Kidney (tissue), 14 donors: ENCODE data around the gene TENT4A. TPM values are rescaled to one million over a fixed set of nuclear protein-coding genes. Genes with fewer than 3 reads are reported as not detected.

ENCODE experiments used
- DNase-seq, 5 donors: peaks; one replicate each; pipeline ENCODE4 v3.0.0-alpha.2; 2013 to 2020
- FAIRE-seq: peaks from 2 replicates; lab custom pipeline; 2012; peaks lifted over from hg19 to GRCh38; lab: Jason Lieb, UNC
- H3K27ac ChIP-seq, 2 donors: one replicate each; pipeline ENCODE4 v1.7.0; 2013; ENCODE audit warnings: low read depth in 2 of 2, low read length in 2 of 2, inconsistent platforms in 1 of 2
- H3K27me3 ChIP-seq: one replicate; pipeline ENCODE4 v1.7.1; 2013; ENCODE audit warnings: low read length, inconsistent platforms; ENCODE audit not compliant: control insufficient read depth, insufficient read depth
- H3K36me3 ChIP-seq, 3 donors: one replicate each; pipeline versions ENCODE4 v1.7.0 to v1.7.1; 2013; ENCODE audit warnings: low read length in 3 of 3, control low read depth in 1 of 3, inconsistent platforms in 1 of 3; ENCODE audit not compliant: insufficient read depth in 3 of 3, control insufficient read depth in 2 of 3
- H3K4me1 ChIP-seq, 3 donors: one replicate each; pipeline versions ENCODE4 v1.7.0 to v1.7.1; 2013; ENCODE audit warnings: low read length in 3 of 3, inconsistent platforms in 1 of 3, low read depth in 1 of 3; ENCODE audit not compliant: control insufficient read depth in 2 of 3, insufficient read depth in 2 of 3
- H3K4me3 ChIP-seq, 3 donors: one replicate each; pipeline versions ENCODE4 v1.7.0 to v1.8.1; 2013; ENCODE audit warnings: low read length in 3 of 3, control low read depth in 1 of 3, inconsistent platforms in 1 of 3
- H3K9ac ChIP-seq, 3 donors: one replicate each; pipeline versions ENCODE4 v1.7.0 to v1.7.1; 2013; ENCODE audit warnings: low read length in 3 of 3, control low read depth in 1 of 3, inconsistent platforms in 1 of 3
- H3K9me3 ChIP-seq, 3 donors: one replicate each; pipeline versions ENCODE4 v1.7.0 to v1.7.1; 2013; ENCODE audit warnings: low read length in 3 of 3, control low read depth in 1 of 3, inconsistent platforms in 1 of 3; ENCODE audit not compliant: control insufficient read depth in 2 of 3, insufficient read depth in 1 of 3
- CTCF ChIP-seq: IDR thresholded peaks from 3 replicates; pipeline ENCODE4 v1.5.1; 2012; ENCODE audit warnings: mild to moderate bottlenecking, moderate library complexity, borderline replicate concordance; ENCODE audit not compliant: insufficient read depth; ENCODE audit errors: extremely low read depth
- intact Hi-C: fragments of 100-400 bp; cut with DNase I; formaldehyde crosslinking; loops from one replicate; pipeline ENCODE4 v1.11.1; 2022
- polyA plus RNA-seq: library from polyadenylated mRNA; stranded (reverse); fragments of 350-450 nt; fragmentation: Illumina TruSeq; extraction: RNeasy Lipid Tissue Mini Kit (QIAGEN cat#74804); gene quantifications from one replicate; pipeline ENCODE4 v1.2.3, GENCODE V29; 2014; ENCODE audit warnings: low read depth, low replicate concordance; ENCODE audit not compliant: insufficient read depth
- total RNA-seq: library from RNA; stranded (reverse); fragmentation: NEBNext Ultra II Directional; extraction: Animal tissue kit (Norgen Biotek cat#: 25700); gene quantifications from one replicate; pipeline ENCODE4 v1.2.1, GENCODE V29; 2021
- donor health status: control.
- donor health status: control.
- donor health status: control.
- donor health status: control.
- donor health status: control.
- donor health status: DM: yes; HTN: yes; CAD: no.
- donor health status: Normal renal cell carcinoma (clear cell type).

TENT4A gene
- total and polyA plus RNA-seq, 2 donors from 2014 or later, result 4.8 to 22.8 TPM

- no peak for DNase-seq
- H3K27ac ChIP-seq, result no peak overlapping the region
- intact Hi-C loops, result no loop called here
- H3K4me3 ChIP-seq, result no peak overlapping the region
- peaks cover 0 to 4% (median 0%) of the 10 kb centered on the region in 3 donors for H3K36me3 ChIP-seq
- no peak overlapping the region for H3K9ac ChIP-seq
- no peak for TF ChIP-seq CTCF
- H3K9me3 ChIP-seq, result no peaks in the 10 kb centered on the region
- H3K27me3 ChIP-seq, result no peaks in the 10 kb centered on the region
- FAIRE-seq, result no peak
- H3K4me1 ChIP-seq, result peaks cover 0 to 13% (median 12%) of the 10 kb centered on the region in 3 donors
Observed at GRCh38 chr5:6762116-6762515, 48.9 kb downstream of the TENT4A start.

GRCh38 chr5:6762697-6763096, 49.5 kb downstream of the TENT4A start:
- intact Hi-C loops, result no loop called here
- DNase-seq, result no peak
- Histone ChIP-seq H3K27ac (no peak overlapping the region), H3K9me3 (no peaks in the 10 kb centered on the region), H3K9ac (no peak overlapping the region), H3K27me3 (no peaks in the 10 kb centered on the region), H3K36me3 (no peaks in the 10 kb centered on the region), H3K4me1 (peaks cover 0 to 13% (median 12%) of the 10 kb centered on the region in 3 donors), H3K4me3 (no peak overlapping the region)
- TF ChIP-seq CTCF, result no peak
- no peak for FAIRE-seq

- H3K4me1 ChIP-seq, result peaks cover 0 to 13% (median 12%) of the 10 kb centered on the region in 3 donors
- no peaks in the 10 kb centered on the region for H3K9me3 ChIP-seq
- FAIRE-seq (no peak), DNase-seq (no peak)
- no peak for TF ChIP-seq CTCF
- intact Hi-C loops, result no loop called here
- no peak overlapping the region for H3K9ac ChIP-seq
- H3K36me3 ChIP-seq, result no peaks in the 10 kb centered on the region
- no peak overlapping the region for H3K27ac ChIP-seq
- no peaks in the 10 kb centered on the region for H3K27me3 ChIP-seq
- H3K4me3 ChIP-seq, result no peak overlapping the region
Observed at GRCh38 chr5:6763191-6763590, 50.0 kb downstream of the TENT4A start.
